Esophagus muscularis mucosa (tissue), 4 donors: ENCODE data around the gene RPS6KA2. TPM values are rescaled to one million over a fixed set of nuclear protein-coding genes. Genes with fewer than 3 reads are reported as not detected.
A peak's percentile ranks its signal among the peaks of the same experiment; 100 is the strongest.

Experiments used
- DNase-seq: peaks from one replicate; pipeline ENCODE4 v3.0.0-alpha.2; 2017; ENCODE audit errors: extremely low spot score
- H3K27ac ChIP-seq, 4 donors: fragments of 200-600 bp; sonication (generic); replicated peaks in 1 of 4; 1 replicate in 3 of 4; 2 replicates in 1 of 4; pipeline ENCODE4 v1.5.1; 2016 to 2019; ENCODE audit warnings: mild to moderate bottlenecking in 1 of 4
- H3K27me3 ChIP-seq, 4 donors: fragments of 200-600 bp; sonication (generic); one replicate each; pipeline versions ENCODE4 v1.5.1 to v1.6.0; 2016 to 2019
- H3K36me3 ChIP-seq, 4 donors: fragments of 200-600 bp; sonication (generic); one replicate each; pipeline ENCODE4 v1.5.1; 2016 to 2019
- H3K4me1 ChIP-seq, 4 donors: fragments of 200-600 bp; sonication (generic); one replicate each; pipeline ENCODE4 v1.5.1; 2016 to 2019
- H3K4me3 ChIP-seq, 4 donors: fragments of 200-600 bp; sonication (generic); 1 replicate in 2 of 4; 2 replicates in 2 of 4; pipeline ENCODE4 v1.5.1; 2016 to 2019; ENCODE audit warnings: mild to moderate bottlenecking in 4 of 4, moderate library complexity in 1 of 4
- H3K9me3 ChIP-seq, 4 donors: fragments of 200-600 bp; sonication (generic); 1 replicate in 3 of 4; 2 replicates in 1 of 4; pipeline ENCODE4 v1.5.1; 2016 to 2019
- CTCF ChIP-seq, 3 experiments: fragments of 200-600 bp in 2 of 3; fragments of 450-650 bp in 1 of 3; sonication (generic) in 2 of 3; IDR thresholded peaks; one replicate each; pipeline ENCODE4 v1.5.1; 2017 to 2019; ENCODE audit warnings: antibody characterized with exemption in 3 of 3, mild to moderate bottlenecking in 2 of 3, moderate library complexity in 1 of 3
- EP300 ChIP-seq: sonication (generic); formaldehyde crosslinking; IDR thresholded peaks from one replicate; pipeline ENCODE4 v1.6.1; 2017; ENCODE audit warnings: antibody characterized with exemption
- POLR2A ChIP-seq: fragments of 450-650 bp; IDR thresholded peaks from one replicate; pipeline ENCODE4 v1.6.1; 2017; ENCODE audit warnings: antibody characterized with exemption, moderate library complexity, mild to moderate bottlenecking, low read depth
- POLR2AphosphoS5 ChIP-seq, 2 donors: sonication (generic); formaldehyde crosslinking; IDR thresholded peaks; one replicate each; pipeline ENCODE4 v1.6.1; 2017; ENCODE audit warnings: antibody characterized with exemption in 2 of 2
- WGBS: methylation state at CpG from one replicate; pipeline ENCODE4 v1.1.5; 2018; 5-methylcytosine and 5-hydroxymethylcytosine counted together
- intact Hi-C: fragments of 100-400 bp; cut with DNase I; formaldehyde crosslinking; loops from one replicate; pipeline ENCODE4 v1.15.1; 2023
- total RNA-seq, 4 donors: library from RNA; depleted of rRNA; stranded (reverse); fragments of >200 nt; gene quantifications; one replicate each; pipeline versions ENCODE4 v1.1.0 to v1.2.1, GENCODE V29; 2016

RPS6KA2 gene
- total RNA-seq, 4 donors from 2014 or later, result 83.9 to 126 (median 112) TPM

- no peak overlapping the region for H3K27ac ChIP-seq
- 93% methylated on average over 3 of the region's 3 CpGs for WGBS
- TF ChIP-seq EP300 (no peak), POLR2AphosphoS5 (IDR thresholded peaks at IDR 0.05) (no peak), POLR2A (no peak), CTCF (IDR thresholded peaks at IDR 0.05) (no peak)
- no peaks in the 10 kb centered on the region for H3K27me3 ChIP-seq
- intact Hi-C loops, result no loop called here
- H3K9me3 ChIP-seq, result peaks cover 0 to 9% (median 0%) of the 10 kb centered on the region in 4 donors
- peaks cover 14 to 17% (median 15%) of the 10 kb centered on the region in 4 donors for H3K4me1 ChIP-seq
- H3K4me3 ChIP-seq, result no peak overlapping the region
- DNase-seq, result no peak
- no peaks in the 10 kb centered on the region for H3K36me3 ChIP-seq
These were observed 15.6 kb upstream of the RPS6KA2 start for GRCh38 chr6:166642646-166643045.

- no peak for DNase-seq
- Histone ChIP-seq H3K4me1 (peaks cover 23 to 36% (median 30%) of the 10 kb centered on the region in 4 donors), H3K36me3 (no peaks in the 10 kb centered on the region), H3K9me3 (peaks cover 0 to 9% (median 0%) of the 10 kb centered on the region in 4 donors), H3K4me3 (peak overlapping the region; percentile 9 to 29 (median 24)), H3K27me3 (no peaks in the 10 kb centered on the region), H3K27ac (peak overlapping the region in 2 of 4 donors; percentile 20 to 31)
- WGBS, result 28% methylated on average over 18 of the region's 19 CpGs
- no peak for TF ChIP-seq POLR2A
- TF ChIP-seq EP300, result no peak
- peak in 1 of 2 donors; percentile 30 for TF ChIP-seq POLR2AphosphoS5 (IDR thresholded peaks at IDR 0.05)
- TF ChIP-seq CTCF (IDR thresholded peaks at IDR 0.05), result peak in 1 of 3 experiments; percentile 15
- intact Hi-C loops, result no loop called here
These were observed 13.4 kb upstream of the RPS6KA2 start for GRCh38 chr6:166640342-166641043.

GRCh38 chr6:166639921-166640320 is 12.9 kb upstream of the RPS6KA2 start:
- Histone ChIP-seq H3K4me3 (peak overlapping the region; percentile 9 to 29 (median 24)), H3K27me3 (no peaks in the 10 kb centered on the region), H3K36me3 (no peaks in the 10 kb centered on the region), H3K27ac (peak overlapping the region in 2 of 4 donors; percentile 20 to 31), H3K9me3 (peaks cover 0 to 9% (median 0%) of the 10 kb centered on the region in 4 donors), H3K4me1 (peaks cover 23 to 38% (median 30%) of the 10 kb centered on the region in 4 donors)
- 85% methylated on average over 6 of the region's 6 CpGs for WGBS
- intact Hi-C loops, result no loop called here
- no peak for DNase-seq
- TF ChIP-seq POLR2AphosphoS5 (IDR thresholded peaks at IDR 0.05), result no peak
- TF ChIP-seq CTCF (IDR thresholded peaks at IDR 0.05), result no peak

GRCh38 chr6:166638573-166638964 is 11.5 kb upstream of the RPS6KA2 start:
- Histone ChIP-seq H3K27ac (no peak overlapping the region), H3K4me1 (peaks cover 23 to 38% (median 30%) of the 10 kb centered on the region in 4 donors), H3K9me3 (peaks cover 0 to 4% (median 0%) of the 10 kb centered on the region in 4 donors), H3K4me3 (no peak overlapping the region), H3K27me3 (no peaks in the 10 kb centered on the region), H3K36me3 (no peaks in the 10 kb centered on the region)
- intact Hi-C loops, result no loop called here
- WGBS, result 81% methylated on average over 7 of the region's 7 CpGs
- DNase-seq, result no peak
- no peak for TF ChIP-seq CTCF (IDR thresholded peaks at IDR 0.05)
- no peak for TF ChIP-seq POLR2AphosphoS5 (IDR thresholded peaks at IDR 0.05)
- no peak for TF ChIP-seq POLR2A
- no peak for TF ChIP-seq EP300
